WTC11 (cell line): ENCODE data around the gene PPP1R11.

Experiments
- AR ChIP-seq: fragments of 250-450 bp; sonication (Bioruptor Pico); IDR thresholded peaks from 2 replicates; pipeline ENCODE4 v1.9.0; 2021; ENCODE audit warnings: mild to moderate bottlenecking
- ATF6 ChIP-seq: sonication (generic); formaldehyde crosslinking; IDR thresholded peaks from 2 replicates; pipeline ENCODE4 v1.8.1; 2023; ENCODE audit warnings: mild to moderate bottlenecking, missing genetic modification reagents
- CREM ChIP-seq: sonication (generic); formaldehyde crosslinking; IDR thresholded peaks from 2 replicates; pipeline ENCODE4 v1.8.1; 2022; ENCODE audit warnings: mild to moderate bottlenecking, missing genetic modification reagents, moderate library complexity
- CTCF ChIP-seq: fragments of 200-600 bp; IDR thresholded peaks from 2 replicates; pipeline ENCODE4 v1.8.0; 2022; ENCODE audit warnings: antibody characterized with exemption
- FOXJ3 ChIP-seq: sonication (generic); formaldehyde crosslinking; IDR thresholded peaks from 2 replicates; pipeline ENCODE4 v1.9.0; 2021; ENCODE audit warnings: missing genetic modification reagents, mild to moderate bottlenecking, borderline replicate concordance
- GABPB1 ChIP-seq: sonication (generic); formaldehyde crosslinking; IDR thresholded peaks from 2 replicates; pipeline ENCODE4 v1.8.1; 2023; ENCODE audit warnings: mild to moderate bottlenecking, missing genetic modification reagents
- NFYB ChIP-seq: sonication (generic); formaldehyde crosslinking; conservative IDR thresholded peaks from 2 replicates; pipeline ENCODE4 v1.8.0; 2022; ENCODE audit warnings: low read depth, missing genetic modification reagents
- NR1H2 ChIP-seq: sonication (generic); formaldehyde crosslinking; IDR thresholded peaks from 2 replicates; pipeline ENCODE4 v1.9.0; 2021; ENCODE audit warnings: mild to moderate bottlenecking, moderate library complexity, missing genetic modification reagents
- TCF7 ChIP-seq: sonication (generic); formaldehyde crosslinking; IDR thresholded peaks from 2 replicates; pipeline ENCODE4 v1.8.0; 2022; ENCODE audit warnings: mild to moderate bottlenecking, low read depth, missing genetic modification reagents, moderate library complexity
- ZBTB21 ChIP-seq: sonication (generic); formaldehyde crosslinking; IDR thresholded peaks from 2 replicates; pipeline ENCODE4 v1.8.1; 2023; ENCODE audit warnings: mild to moderate bottlenecking, missing genetic modification reagents, borderline replicate concordance
- ZNF121 ChIP-seq: sonication (generic); formaldehyde crosslinking; IDR thresholded peaks from 2 replicates; pipeline ENCODE4 v1.8.0; 2023; ENCODE audit warnings: missing genetic modification reagents
- ZNF281 ChIP-seq: sonication (generic); formaldehyde crosslinking; IDR thresholded peaks from 2 replicates; pipeline ENCODE4 v1.8.0; 2023; ENCODE audit warnings: mild to moderate bottlenecking, missing genetic modification reagents
- ZNF317 ChIP-seq: sonication (generic); formaldehyde crosslinking; IDR thresholded peaks from 2 replicates; pipeline ENCODE4 v1.8.1; 2023; ENCODE audit warnings: low read depth, mild to moderate bottlenecking, moderate library complexity, missing genetic modification reagents, borderline replicate concordance
- ZSCAN18 ChIP-seq: fragments of 250-450 bp; sonication (Bioruptor Pico); IDR thresholded peaks from 2 replicates; pipeline ENCODE4 v2.1.2; 2022; ENCODE audit warnings: mild to moderate bottlenecking, moderate library complexity

GRCh38 chr6:30042914-30043313, 24.1 kb upstream of the PPP1R11 start:
- TF ChIP-seq ZSCAN18 (no peak), CTCF (no peak), GABPB1 (CRISPR knock-in tag) (no peak), NR1H2 (no peak), ATF6 (CRISPR knock-in tag) (no peak), ZNF281 (no peak), TCF7 (CRISPR knock-in tag) (no peak), ZBTB21 (CRISPR knock-in tag) (no peak), ZNF121 (no peak), ZNF317 (no peak), FOXJ3 (CRISPR knock-in tag) (no peak), NFYB (CRISPR knock-in tag) (no peak), CREM (no peak), AR (CRISPR knock-in tag) (no peak)
